GM18907 (cell line): ENCODE measurements around the gene MYLIP.

ENCODE experiments used
- ATAC-seq: cut with Tn5 transposase; IDR thresholded peaks from one replicate; pipeline ENCODE4 v1.9.1; 2021; ENCODE audit warnings: mild to moderate bottlenecking, moderate library complexity; ENCODE audit not compliant: unreplicated experiment

MYLIP gene

GRCh38 chr6:16106991-16107787 is 21.7 kb upstream of the MYLIP start:
- no peak for ATAC-seq

- no peak for ATAC-seq
Measured at GRCh38 chr6:16108419-16108818, 20.5 kb upstream of the MYLIP start.

- no peak for ATAC-seq
Measured at GRCh38 chr6:16108921-16109658, 19.8 kb upstream of the MYLIP start.

GRCh38 chr6:16109659-16110305 is 19.1 kb upstream of the MYLIP start:
- no peak for ATAC-seq

GRCh38 chr6:16118825-16119224 is 10.1 kb upstream of the MYLIP start:
- ATAC-seq: no peak

GRCh38 chr6:16121339-16121738 is 7.5 kb upstream of the MYLIP start:
- ATAC-seq: no peak

- ATAC-seq: no peak
Measured at GRCh38 chr6:16122197-16122596, 6.7 kb upstream of the MYLIP start.

GRCh38 chr6:16124198-16125180 is 4.4 kb upstream of the MYLIP start:
- ATAC-seq: no peak

GRCh38 chr6:16126056-16126455 is 2.8 kb upstream of the MYLIP start:
- no peak for ATAC-seq

GRCh38 chr6:16126861-16127260 is 2.0 kb upstream of the MYLIP start:
- no peak for ATAC-seq

GRCh38 chr6:16127471-16127870 is 1.4 kb upstream of the MYLIP start:
- ATAC-seq: no peak

- peak; percentile 4 for ATAC-seq
Measured at GRCh38 chr6:16129623-16130401, 926 bp downstream of the MYLIP start.

- ATAC-seq: no peak
Measured at GRCh38 chr6:16130437-16130891, 1.6 kb downstream of the MYLIP start.

- ATAC-seq: peak; percentile 63
Measured at GRCh38 chr6:16130932-16131387, 2.1 kb downstream of the MYLIP start.

GRCh38 chr6:16132909-16133308 is 4.0 kb downstream of the MYLIP start:
- ATAC-seq: no peak

- no peak for ATAC-seq
Measured at GRCh38 chr6:16134430-16134829, 5.5 kb downstream of the MYLIP start.

GRCh38 chr6:16135066-16135465 is 6.2 kb downstream of the MYLIP start:
- ATAC-seq: no peak

GRCh38 chr6:16136091-16136490 is 7.2 kb downstream of the MYLIP start:
- no peak for ATAC-seq

- no peak for ATAC-seq
Measured at GRCh38 chr6:16136621-16137450, 8.0 kb downstream of the MYLIP start.
